Measurements from ENCODE around the gene MYNN.

Gene MYNN

DNA sequence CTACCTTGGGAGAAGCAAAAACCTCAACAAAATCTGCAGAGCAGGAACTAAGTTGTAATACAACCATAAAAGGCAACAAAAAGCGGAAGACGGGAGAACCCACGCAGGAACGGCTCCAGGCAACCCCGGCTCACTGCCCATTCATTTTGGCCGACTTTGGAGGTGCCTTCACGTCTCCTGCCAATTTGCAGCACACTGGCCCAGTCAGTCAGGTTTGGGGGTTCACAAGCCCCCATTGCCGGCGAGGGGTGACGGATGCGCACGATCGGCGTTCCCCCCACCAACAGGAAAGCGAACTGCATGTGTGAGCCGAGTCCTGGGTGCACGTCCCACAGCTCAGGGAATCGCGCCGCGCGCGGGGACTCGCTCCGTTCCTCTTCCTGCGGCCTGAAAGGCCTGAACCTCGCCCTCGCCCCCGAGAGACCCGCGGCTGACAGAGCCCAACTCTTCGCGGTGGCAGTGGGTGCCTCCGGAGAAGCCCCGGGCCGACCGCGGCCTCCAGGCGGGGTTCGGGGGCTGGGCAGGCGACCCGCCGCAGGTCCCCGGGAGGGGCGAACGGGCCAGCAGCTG, 8.8 kb upstream of the MYNN start:
- TF ChIP-seq EZH2phosphoT487 (IDR thresholded peaks at IDR 0.05; ENCODE audit: low read length) (no peak), EZH2 (optimal IDR thresholded peaks at IDR 0.05; ENCODE audit: low read depth, low read length) (no peak)
- TF ChIP-seq, protein P1, sequence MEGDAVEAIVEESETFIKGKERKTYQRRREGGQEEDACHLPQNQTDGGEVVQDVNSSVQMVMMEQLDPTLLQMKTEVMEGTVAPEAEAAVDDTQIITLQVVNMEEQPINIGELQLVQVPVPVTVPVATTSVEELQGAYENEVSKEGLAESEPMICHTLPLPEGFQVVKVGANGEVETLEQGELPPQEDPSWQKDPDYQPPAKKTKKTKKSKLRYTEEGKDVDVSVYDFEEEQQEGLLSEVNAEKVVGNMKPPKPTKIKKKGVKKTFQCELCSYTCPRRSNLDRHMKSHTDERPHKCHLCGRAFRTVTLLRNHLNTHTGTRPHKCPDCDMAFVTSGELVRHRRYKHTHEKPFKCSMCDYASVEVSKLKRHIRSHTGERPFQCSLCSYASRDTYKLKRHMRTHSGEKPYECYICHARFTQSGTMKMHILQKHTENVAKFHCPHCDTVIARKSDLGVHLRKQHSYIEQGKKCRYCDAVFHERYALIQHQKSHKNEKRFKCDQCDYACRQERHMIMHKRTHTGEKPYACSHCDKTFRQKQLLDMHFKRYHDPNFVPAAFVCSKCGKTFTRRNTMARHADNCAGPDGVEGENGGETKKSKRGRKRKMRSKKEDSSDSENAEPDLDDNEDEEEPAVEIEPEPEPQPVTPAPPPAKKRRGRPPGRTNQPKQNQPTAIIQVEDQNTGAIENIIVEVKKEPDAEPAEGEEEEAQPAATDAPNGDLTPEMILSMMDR (IDR thresholded peaks at IDR 0.05; ENCODE audit: low read length): no peak
- H3K9me2 ChIP-seq (replicated peaks; ENCODE audit: insufficient read depth, low read length): no peaks in the 10 kb centered on the region
- H3K4me3 ChIP-seq (ENCODE audit: low read length): peak overlapping the region; percentile 91
- H3K9ac ChIP-seq (ENCODE audit: low read length): peak overlapping the region; percentile 85
- H3K4me2 ChIP-seq (ENCODE audit: low read depth, low read length): peak overlapping the region; percentile 83
- H3K79me2 ChIP-seq (ENCODE audit: low read length): no peaks in the 10 kb centered on the region
- H3K4me1 ChIP-seq (ENCODE audit: low read length): peaks cover 6% of the 10 kb centered on the region
- no peaks in the 10 kb centered on the region for H3K36me3 ChIP-seq (replicated peaks; ENCODE audit: insufficient read depth, low read length)
- DNase-seq: peak; percentile 58
- H3K27ac ChIP-seq (ENCODE audit: low read length): peak overlapping the region; percentile 79
- H3F3A ChIP-seq (ENCODE audit: insufficient read depth, low read length): peaks cover 49% of the 10 kb centered on the region
- H4K20me1 ChIP-seq (ENCODE audit: insufficient read depth, low read length): no peaks in the 10 kb centered on the region
- H2AFZ ChIP-seq (ENCODE audit: low read length): peak overlapping the region; percentile 77
- no peaks in the 10 kb centered on the region for H3K9me3 ChIP-seq (replicated peaks; ENCODE audit: insufficient read depth, low read length)
- 0 out of 2 replicates have a peak, but pooled peaks cover 5% of the 10 kb centered on the region for H3K27me3 ChIP-seq (replicated peaks; ENCODE audit: insufficient read depth, low read length)

DNA sequence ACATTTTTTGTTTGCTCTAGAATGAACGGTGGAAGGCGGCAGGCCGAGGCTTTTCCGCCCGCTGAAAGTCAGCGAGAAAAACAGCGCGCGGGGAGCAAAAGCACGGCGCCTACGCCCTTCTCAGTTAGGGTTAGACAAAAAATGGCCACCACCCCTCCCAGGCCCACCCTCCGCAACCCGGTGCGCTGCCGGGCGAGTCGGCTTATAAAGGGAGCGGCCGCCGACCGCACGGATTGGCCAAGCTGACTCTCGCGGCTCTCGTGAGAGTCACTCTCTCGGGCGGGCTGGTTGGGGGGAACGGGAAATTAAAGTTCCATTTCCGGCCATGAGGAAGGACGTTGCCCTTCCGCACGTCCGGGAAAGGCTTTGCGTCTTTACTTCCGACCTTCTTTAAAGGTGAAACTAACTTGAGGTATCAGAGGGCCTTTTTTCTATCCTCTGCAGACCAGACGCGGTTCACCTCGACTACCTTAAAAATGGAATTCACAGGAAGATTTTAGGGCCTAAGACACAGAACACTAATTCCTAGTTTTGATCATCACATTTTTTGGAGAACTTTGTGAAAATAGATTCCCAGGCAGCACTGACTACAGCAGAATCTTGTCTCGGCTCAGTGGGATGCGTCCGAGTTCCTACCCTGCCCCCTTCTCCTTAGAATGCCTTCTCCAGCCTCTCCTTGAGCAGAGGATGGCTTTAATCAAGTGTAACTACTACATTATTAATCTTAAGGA, 8.1 kb upstream of the MYNN start, which contains the start of gene TERC:
Gene TERC (minus strand): TSS at position 179 of the 731 bp plus-strand sequence.
- TF ChIP-seq, protein P1 (IDR thresholded peaks at IDR 0.05; ENCODE audit: low read length): no peak
- TF ChIP-seq EZH2phosphoT487 (IDR thresholded peaks at IDR 0.05; ENCODE audit: low read length) (no peak), EZH2 (optimal IDR thresholded peaks at IDR 0.05; ENCODE audit: low read depth, low read length) (no peak)
- H3K27ac ChIP-seq (ENCODE audit: low read length): peak within 1 kb of the TSS; percentile 79
- no peaks in the 10 kb centered on the region for H3K36me3 ChIP-seq (replicated peaks; ENCODE audit: insufficient read depth, low read length)

DNA sequence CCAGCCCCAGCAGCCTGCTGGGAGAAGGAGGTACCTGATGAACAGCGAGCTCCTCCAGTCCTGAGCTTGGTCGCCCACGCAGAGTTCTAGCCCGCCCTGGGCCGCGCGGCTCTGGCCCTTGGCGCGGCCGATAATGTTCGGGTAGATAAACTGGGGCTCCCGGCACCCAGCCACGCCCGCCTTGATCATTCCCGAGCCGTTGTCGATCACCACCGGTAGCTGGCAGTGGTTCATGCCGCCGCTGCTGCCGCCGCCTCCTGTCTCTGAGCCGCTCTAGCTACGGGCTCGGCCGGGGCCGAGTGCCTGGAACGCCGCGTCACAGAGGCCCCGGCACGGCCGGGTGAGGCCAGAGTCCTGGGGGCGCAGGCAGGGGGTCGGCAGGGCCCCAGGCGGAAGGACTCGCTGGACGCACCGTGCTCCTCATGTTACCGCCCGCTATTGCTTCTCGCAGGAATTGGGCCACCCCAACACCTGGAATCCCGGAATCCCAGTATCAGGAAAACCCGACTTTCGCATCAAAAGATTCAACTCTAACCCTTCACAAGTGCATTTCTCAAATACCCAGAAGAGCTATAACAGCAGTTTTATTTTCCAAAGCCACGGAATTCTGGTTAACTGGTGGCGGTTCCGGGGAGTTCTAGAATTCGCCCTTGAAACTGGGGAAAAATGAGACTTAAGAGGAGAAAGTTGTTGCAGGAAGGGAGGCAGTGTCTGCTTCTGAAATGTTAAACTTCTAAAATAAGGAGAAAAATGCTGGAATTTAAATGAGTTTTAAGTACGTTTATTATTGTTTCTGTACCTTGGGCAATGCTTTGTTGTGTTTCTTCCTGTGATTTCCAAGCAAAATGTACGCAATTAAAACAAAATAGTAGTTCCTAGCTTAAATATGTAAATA, 3.7 kb upstream of the MYNN start, which contains the start of gene ACTRT3:
Gene ACTRT3 (minus strand): TSS at position 275 of the 895 bp plus-strand sequence. CDS start 41 bp downstream, at position 234.
- peak within 1 kb of the TSS; percentile 25; the same call in 1 of the 2 replicates for H3K27ac ChIP-seq (ENCODE audit: low read length)
- H3K36me3 ChIP-seq (replicated peaks; ENCODE audit: insufficient read depth, low read length): no peaks in the 10 kb centered on the region
- no peaks in the 10 kb centered on the region for H3K9me3 ChIP-seq (replicated peaks; ENCODE audit: insufficient read depth, low read length)
- peaks cover 12% of the 10 kb centered on the region for H3K79me2 ChIP-seq (ENCODE audit: low read length)
- H3K4me2 ChIP-seq (ENCODE audit: low read depth, low read length): peak within 1 kb of the TSS; percentile 81
- 0 out of 2 replicates have a peak, but pooled peaks cover 5% of the 10 kb centered on the region for H3K27me3 ChIP-seq (replicated peaks; ENCODE audit: insufficient read depth, low read length)
- peak within 1 kb of the TSS; percentile 32; the same call in 1 of the 2 replicates for H3K9ac ChIP-seq (ENCODE audit: low read length)
- peaks cover 66% of the 10 kb centered on the region for H3F3A ChIP-seq (ENCODE audit: insufficient read depth, low read length)
- H3K4me1 ChIP-seq (ENCODE audit: low read length): peaks cover 5% of the 10 kb centered on the region
- peak; percentile 75 for DNase-seq
- no peaks in the 10 kb centered on the region for H4K20me1 ChIP-seq (ENCODE audit: insufficient read depth, low read length)
- peak within 1 kb of the TSS; percentile 62 for H3K4me3 ChIP-seq (ENCODE audit: low read length)
- TF ChIP-seq, protein P1 (IDR thresholded peaks at IDR 0.05; ENCODE audit: low read length): 0 out of 2 replicates have a peak, but pooled peaks have one; percentile 16
- TF ChIP-seq EZH2phosphoT487 (IDR thresholded peaks at IDR 0.05; ENCODE audit: low read length): no peak
- TF ChIP-seq EZH2 (optimal IDR thresholded peaks at IDR 0.05; ENCODE audit: low read depth, low read length): no peak
- H3K9me2 ChIP-seq (replicated peaks; ENCODE audit: insufficient read depth, low read length): no peaks in the 10 kb centered on the region
- peak within 1 kb of the TSS; percentile 82 for H2AFZ ChIP-seq (ENCODE audit: low read length)

More for the DNA sequence above, 8.1 kb upstream of the MYNN start, which contains the start of gene TERC:
- Histone ChIP-seq H3K4me1 (ENCODE audit: low read length) (0 out of 2 replicates have a peak, but pooled peaks cover 3% of the 10 kb centered on the region), H3K27me3 (replicated peaks; ENCODE audit: insufficient read depth, low read length) (0 out of 2 replicates have a peak, but pooled peaks cover 5% of the 10 kb centered on the region), H3F3A (ENCODE audit: insufficient read depth, low read length) (peaks cover 54% of the 10 kb centered on the region), H3K79me2 (ENCODE audit: low read length) (no peaks in the 10 kb centered on the region), H3K9ac (ENCODE audit: low read length) (peak within 1 kb of the TSS; percentile 85), H4K20me1 (ENCODE audit: insufficient read depth, low read length) (no peaks in the 10 kb centered on the region), H3K9me3 (replicated peaks; ENCODE audit: insufficient read depth, low read length) (no peaks in the 10 kb centered on the region), H3K4me3 (ENCODE audit: low read length) (peak within 1 kb of the TSS; percentile 91), H2AFZ (ENCODE audit: low read length) (peak within 1 kb of the TSS; percentile 77), H3K4me2 (ENCODE audit: low read depth, low read length) (peak within 1 kb of the TSS; percentile 83), H3K9me2 (replicated peaks; ENCODE audit: insufficient read depth, low read length) (no peaks in the 10 kb centered on the region)
- DNase-seq: peak; percentile 98

Data from MM.1S (cell line).